SK-N-SH treated with all-trans-retinoic acid at 6 μM for 48 hours (cell line): ENCODE measurements around the gene SLC5A5.

Experiments
- BACH2 ChIP-seq: fragments of 250-450 bp; sonication (Bioruptor Pico); IDR thresholded peaks from 2 replicates; pipeline ENCODE4 v1.9.0; 2021; ENCODE audit warnings: mild to moderate bottlenecking, borderline replicate concordance
- CREB5 ChIP-seq: fragments of 250-450 bp; sonication (Bioruptor Pico); IDR thresholded peaks from 2 replicates; pipeline ENCODE4 v1.5.1; 2020; ENCODE audit warnings: low read depth, mild to moderate bottlenecking, moderate library complexity
- PATZ1 ChIP-seq: fragments of 250-450 bp; sonication (Bioruptor Pico); IDR thresholded peaks from 2 replicates; pipeline ENCODE4 v1.8.0; 2020; ENCODE audit warnings: mild to moderate bottlenecking, moderate library complexity, borderline replicate concordance
- ZFP3 ChIP-seq: fragments of 250-450 bp; sonication (Bioruptor Pico); IDR thresholded peaks from 2 replicates; pipeline ENCODE4 v1.5.0; 2020; ENCODE audit warnings: mild to moderate bottlenecking, moderate library complexity
- ZFP30 ChIP-seq: fragments of 450-650 bp; formaldehyde crosslinking; IDR thresholded peaks from 2 replicates; pipeline ENCODE4 v1.5.0; 2022; ENCODE audit warnings: mild to moderate bottlenecking, moderate library complexity

GRCh38 chr19:17832443-17833208 is 39.1 kb upstream of the SLC5A5 start:
- TF ChIP-seq CREB5 (CRISPR knock-in tag) (no peak), PATZ1 (CRISPR knock-in tag) (no peak), BACH2 (no peak), ZFP30 (CRISPR knock-in tag) (no peak), ZFP3 (CRISPR knock-in tag) (no peak)
